Endodermal cell (in vitro differentiated cells): ENCODE data around the gene POP7. TPM values are rescaled to one million over a fixed set of nuclear protein-coding genes. Genes with fewer than 3 reads are reported as not detected.
A peak's percentile ranks its signal among the peaks of the same experiment; 100 is the strongest.

Source experiments
- DNase-seq: peaks from one replicate; pipeline ENCODE4 v3.0.0-alpha.2; 2017
- H3K27ac ChIP-seq: 2 replicates; pipeline ENCODE4 v1.5.1; 2013; ENCODE audit warnings: mild to moderate bottlenecking, low read depth, low read length, moderate library complexity
- H3K27me3 ChIP-seq: 2 replicates; pipeline ENCODE4 v1.6.1; 2013; ENCODE audit warnings: mild to moderate bottlenecking, low read length, moderate library complexity; ENCODE audit not compliant: insufficient read depth, control insufficient read depth, poor library complexity, severe bottlenecking
- H3K36me3 ChIP-seq: 2 replicates; pipeline ENCODE4 v1.7.0; 2013; ENCODE audit warnings: mild to moderate bottlenecking, low read length, moderate library complexity; ENCODE audit not compliant: control insufficient read depth, insufficient read depth
- H3K4me1 ChIP-seq: one replicate; pipeline ENCODE4 v1.7.0; 2013; ENCODE audit warnings: low read length; ENCODE audit not compliant: control insufficient read depth, insufficient read depth
- H3K4me3 ChIP-seq: 2 replicates; pipeline ENCODE4 v1.5.1; 2013; ENCODE audit warnings: mild to moderate bottlenecking, low read length, moderate library complexity
- H3K9ac ChIP-seq: 2 replicates; pipeline ENCODE4 v1.6.1; 2013; ENCODE audit warnings: mild to moderate bottlenecking, low read length, moderate library complexity; ENCODE audit not compliant: poor library complexity, severe bottlenecking; ENCODE audit errors: extremely low read depth
- H3K9me3 ChIP-seq: 2 replicates; pipeline ENCODE4 v1.6.1; 2013; ENCODE audit warnings: mild to moderate bottlenecking, low read length, moderate library complexity; ENCODE audit not compliant: control insufficient read depth
- H3K27ac Mint-ChIP-seq: 2 replicates; pipeline ENCODE4 v1.8.0; 2020; ENCODE audit warnings: mixed read lengths
- H3K27me3 Mint-ChIP-seq: 2 replicates; pipeline ENCODE4 v1.8.0; 2021; ENCODE audit warnings: mild to moderate bottlenecking, mixed read lengths; ENCODE audit not compliant: insufficient read depth
- H3K36me3 Mint-ChIP-seq: 2 replicates; pipeline ENCODE4 v1.8.0; 2020; ENCODE audit warnings: low read depth, mixed read lengths
- H3K4me1 Mint-ChIP-seq: 2 replicates; pipeline ENCODE4 v1.8.0; 2020; ENCODE audit warnings: mixed read lengths
- H3K4me3 Mint-ChIP-seq: 2 replicates; pipeline ENCODE4 v1.8.0; 2020; ENCODE audit warnings: mild to moderate bottlenecking, moderate library complexity, mixed read lengths
- H3K9me3 Mint-ChIP-seq: 2 replicates; pipeline ENCODE4 v1.8.0; 2020; ENCODE audit warnings: mild to moderate bottlenecking, mixed read lengths
- CTCF ChIP-seq: fragments of 200-600 bp; sonication (generic); conservative IDR thresholded peaks from 2 replicates; pipeline ENCODE4 v1.5.0; 2021; ENCODE audit warnings: antibody characterized with exemption, mild to moderate bottlenecking
- WGBS, 2 experiments: methylation state at CpG; one replicate each; pipeline versions ENCODE4 v1.1.5 to v1.1.7; 2013; ENCODE audit warnings: missing lambda C conversion rate in 2 of 2, mixed read lengths in 1 of 2; ENCODE audit not compliant: insufficient coverage in 1 of 2, insufficient read length in 1 of 2; 5-methylcytosine and 5-hydroxymethylcytosine counted together
- total RNA-seq, 2 donors: library from RNA; stranded (reverse); fragmentation: NEBNext Ultra II Directional in 1 of 2; extraction: Animal tissue kit (Norgen Biotek cat#: 25700) in 1 of 2; gene quantifications; 2 replicates in 1 of 2; 3 replicates in 1 of 2; pipeline ENCODE4 v1.2.1, GENCODE V29; 2021

POP7 gene
- total RNA-seq, 2 donors from 2014 or later = 51.7 to 59.2 TPM

GRCh38 chr7:100670074-100670473 is 35.8 kb upstream of the POP7 start:
- Mint-ChIP-seq H3K9me3 (no peaks in the 10 kb centered on the region), H3K27ac (no peak overlapping the region), H3K27me3 (peaks cover 48% of the 10 kb centered on the region), H3K4me1 (no peaks in the 10 kb centered on the region), H3K36me3 (no peaks in the 10 kb centered on the region), H3K4me3 (no peak overlapping the region)
- Histone ChIP-seq H3K9me3 (no peaks in the 10 kb centered on the region), H3K9ac (no peak overlapping the region), H3K27me3 (peaks cover 13% of the 10 kb centered on the region), H3K4me3 (no peak overlapping the region), H3K36me3 (no peaks in the 10 kb centered on the region), H3K4me1 (no peaks in the 10 kb centered on the region), H3K27ac (no peak overlapping the region)
- TF ChIP-seq CTCF = no peak
- WGBS, 2 experiments = 91 to 94% methylated on average over 7 to 8 of the region's 8 CpGs
- no peak for DNase-seq

- H3K36me3 ChIP-seq = peaks cover under 1% of the 10 kb centered on the region
- no peaks in the 10 kb centered on the region for H3K4me1 ChIP-seq
- H3K4me1 Mint-ChIP-seq = peaks cover 2% of the 10 kb centered on the region
- no peaks in the 10 kb centered on the region for H3K9me3 Mint-ChIP-seq
- DNase-seq = no peak
- peaks cover 40% of the 10 kb centered on the region for H3K27me3 Mint-ChIP-seq
- TF ChIP-seq CTCF = no peak
- H3K4me3 Mint-ChIP-seq = no peak overlapping the region
- H3K27ac ChIP-seq = no peak overlapping the region
- peaks cover 3% of the 10 kb centered on the region for H3K36me3 Mint-ChIP-seq
- H3K9ac ChIP-seq = no peak overlapping the region
- H3K4me3 ChIP-seq = no peak overlapping the region
- WGBS, 2 experiments = 91 to 92% methylated on average over 18 of the region's 18 CpGs
- no peaks in the 10 kb centered on the region for H3K9me3 ChIP-seq
- H3K27me3 ChIP-seq = peaks cover 8% of the 10 kb centered on the region
- no peak overlapping the region for H3K27ac Mint-ChIP-seq
Measured at GRCh38 chr7:100671353-100672327, 34.3 kb upstream of the POP7 start.

- no peaks in the 10 kb centered on the region for H3K9me3 ChIP-seq
- TF ChIP-seq CTCF = no peak
- peak; percentile 100 for DNase-seq
- 0 to 2% methylated on average over 11 to 65 of the region's 65 CpGs for WGBS, 2 experiments
- H3K36me3 ChIP-seq = peaks cover 18% of the 10 kb centered on the region
- peaks cover 16% of the 10 kb centered on the region for H3K36me3 Mint-ChIP-seq
- H3K4me1 Mint-ChIP-seq = peaks cover 2% of the 10 kb centered on the region
- peak within 1 kb of the TSS; percentile 87 for H3K4me3 ChIP-seq
- peak within 1 kb of the TSS; percentile 81 for H3K9ac ChIP-seq
- H3K9me3 Mint-ChIP-seq = no peaks in the 10 kb centered on the region
- H3K27me3 ChIP-seq = peaks cover 8% of the 10 kb centered on the region
- H3K4me1 ChIP-seq = no peaks in the 10 kb centered on the region
- H3K27me3 Mint-ChIP-seq = peaks cover 31% of the 10 kb centered on the region
- peak within 1 kb of the TSS; percentile 84 for H3K4me3 Mint-ChIP-seq
- peak within 1 kb of the TSS; percentile 97 for H3K27ac Mint-ChIP-seq
- peak within 1 kb of the TSS; percentile 98 for H3K27ac ChIP-seq
Measured at GRCh38 chr7:100673302-100673941, 32.5 kb upstream of the POP7 start, which contains the start of gene GNB2. GNB2 (plus strand) TSS chr7:100673740; CDS start chr7:100676266, 2,526 bp downstream.
